Renal cortex interstitium (tissue), 15 donors: ENCODE results near the gene OPN4. TPM values are rescaled to one million over a fixed set of nuclear protein-coding genes. Genes with fewer than 3 reads are reported as not detected.
A peak's percentile ranks its signal among the peaks of the same experiment; 100 is the strongest.
"Not testable (repeated sequence)": the region's sequence is repeated elsewhere in the genome, so short reads cannot be mapped to it uniquely, and the experiment has no call there.

Source experiments
- DNase-seq, 11 donors: peaks; one replicate each; pipeline ENCODE4 v3.0.0-alpha.2; 2013; ENCODE audit warnings: low read depth in 9 of 11, low spot score in 4 of 11; ENCODE audit errors: extremely low read depth in 1 of 11
- long read RNA-seq, 16 experiments: transcript quantifications; one replicate each; lab custom pipeline, GENCODE V29; 2026
- polyA plus RNA-seq, 3 donors: library from polyadenylated mRNA; unstranded; fragments of 120-200 nt; gene quantifications; one replicate each; pipeline ENCODE4 v1.2.1, GENCODE V29; 2013; ENCODE audit not compliant: insufficient read length in 3 of 3

OPN4 gene, protein sequence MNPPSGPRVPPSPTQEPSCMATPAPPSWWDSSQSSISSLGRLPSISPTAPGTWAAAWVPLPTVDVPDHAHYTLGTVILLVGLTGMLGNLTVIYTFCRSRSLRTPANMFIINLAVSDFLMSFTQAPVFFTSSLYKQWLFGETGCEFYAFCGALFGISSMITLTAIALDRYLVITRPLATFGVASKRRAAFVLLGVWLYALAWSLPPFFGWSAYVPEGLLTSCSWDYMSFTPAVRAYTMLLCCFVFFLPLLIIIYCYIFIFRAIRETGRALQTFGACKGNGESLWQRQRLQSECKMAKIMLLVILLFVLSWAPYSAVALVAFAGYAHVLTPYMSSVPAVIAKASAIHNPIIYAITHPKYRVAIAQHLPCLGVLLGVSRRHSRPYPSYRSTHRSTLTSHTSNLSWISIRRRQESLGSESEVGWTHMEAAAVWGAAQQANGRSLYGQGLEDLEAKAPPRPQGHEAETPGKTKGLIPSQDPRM
- polyA plus RNA-seq, result not detected
- long read RNA-seq, donor 1, result 0 reads
- long read RNA-seq, donor 2, result 0 reads
- long read RNA-seq, donor 3, result 0 reads
- long read RNA-seq, donor 4, result 0 reads
- long read RNA-seq, donor 5, result 0 reads
- long read RNA-seq, donor 6, result 0 reads
- long read RNA-seq, donor 7, result 0 reads
- long read RNA-seq, donor 8, result 0 reads
- long read RNA-seq, donor 9, result 0 reads
- long read RNA-seq, donor 10, result 0 reads
- long read RNA-seq, donor 11, result 0 reads
- long read RNA-seq, donor 12, result 0 reads
- long read RNA-seq, donor 13, result 0 reads
- long read RNA-seq, donor 14, result 0 reads
- long read RNA-seq, donor 15, result 0 reads
- long read RNA-seq, donor 16, result 0 reads

- no peak for DNase-seq
These were observed at the start of gene OPN4 for GRCh38 chr10:86654411-86655172. Gene OPN4, plus strand, starts transcription at chr10:86654547. Its CDS starts 237 bp downstream, at chr10:86654784.

GRCh38 chr10:86607674-86608073 lies 46.7 kb upstream of the OPN4 start:
- no peak for DNase-seq

DNA sequence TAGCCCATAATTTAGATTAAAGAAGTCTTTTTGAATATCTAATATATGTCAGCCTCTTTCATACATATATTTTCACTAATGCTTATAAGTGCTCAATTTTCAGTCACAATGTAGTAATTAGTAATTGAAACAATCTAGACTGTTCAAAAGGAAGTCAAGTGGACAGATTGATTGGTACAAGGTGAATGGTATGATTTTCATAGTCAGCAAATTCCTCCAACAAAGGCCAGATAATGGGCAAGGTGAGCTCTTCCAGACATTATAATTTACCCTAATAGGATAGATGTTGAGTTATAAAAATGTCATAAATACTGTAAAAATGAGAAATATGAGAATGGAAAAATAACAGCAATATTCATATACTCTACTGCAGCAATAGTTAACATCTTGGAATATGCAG lies 44.4 kb upstream of the OPN4 start:
- no peak for DNase-seq

GRCh38 chr10:86611386-86611785 lies 43.0 kb upstream of the OPN4 start:
- DNase-seq, result no peak

DNA sequence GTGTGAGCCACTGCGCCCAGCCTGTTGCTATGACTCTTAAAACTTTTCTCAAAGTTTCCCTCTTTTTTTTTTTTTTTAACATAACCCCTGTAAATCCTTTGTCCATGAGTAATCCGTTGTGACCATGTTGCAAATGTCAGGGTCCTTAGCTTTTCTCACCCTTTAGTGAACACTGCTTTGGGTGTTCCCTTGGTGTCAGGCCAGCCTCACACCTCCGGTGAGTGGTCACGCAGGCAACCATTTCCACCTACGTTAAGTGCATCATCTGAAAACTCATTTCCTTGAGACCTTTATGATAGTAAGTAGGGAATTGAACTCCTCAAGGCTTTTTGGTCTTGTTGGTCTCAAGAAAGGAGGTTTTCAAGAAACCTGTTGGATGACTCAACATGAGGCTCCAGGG lies 41.3 kb upstream of the OPN4 start:
- no peak for DNase-seq

GRCh38 chr10:86613905-86614304 lies 40.4 kb upstream of the OPN4 start:
- DNase-seq, result no peak

DNA sequence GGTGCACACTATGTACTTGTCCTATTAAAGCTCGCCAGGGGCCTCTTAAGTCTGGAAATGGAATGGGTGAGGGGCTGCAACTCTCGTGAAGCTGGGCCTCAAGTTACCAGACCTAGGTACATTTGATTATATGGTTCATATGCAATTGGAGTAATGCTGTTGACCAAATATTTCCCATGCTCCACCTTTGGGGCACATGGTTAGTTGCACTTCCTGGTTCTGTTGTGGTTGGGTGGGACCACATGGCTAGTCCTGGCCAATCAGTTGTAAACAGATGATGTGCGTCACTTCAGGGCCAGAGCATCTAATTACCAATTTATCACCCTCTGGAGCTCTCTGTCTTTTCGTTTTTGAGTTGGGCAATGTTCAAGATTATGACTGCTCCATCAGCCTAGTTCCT lies 39.5 kb upstream of the OPN4 start:
- no peak for DNase-seq

DNA sequence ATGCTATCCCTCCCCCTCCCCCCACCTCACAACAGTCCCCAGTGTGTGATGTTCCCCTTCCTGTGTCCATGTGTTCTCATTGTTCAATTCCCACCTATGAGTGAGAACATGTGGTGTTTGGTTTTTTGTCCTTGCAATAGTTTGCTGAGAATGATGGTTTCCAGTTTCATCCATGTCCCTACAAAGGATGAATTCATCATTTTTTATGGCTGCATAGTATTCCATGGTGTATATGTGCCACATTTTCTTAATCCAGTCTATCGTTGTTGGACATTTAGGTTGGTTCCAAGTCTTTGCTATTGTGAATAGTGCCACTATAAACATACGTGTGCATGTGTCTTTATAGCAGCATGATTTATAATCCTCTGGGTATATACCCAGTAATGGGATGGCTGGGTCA lies 37.1 kb upstream of the OPN4 start:
- not testable (repeated sequence) for DNase-seq

- DNase-seq, result no peak
These were observed 26.0 kb upstream of the OPN4 start for GRCh38 chr10:86628311-86628710.

GRCh38 chr10:86630079-86630478 lies 24.3 kb upstream of the OPN4 start:
- DNase-seq, result no peak

DNA sequence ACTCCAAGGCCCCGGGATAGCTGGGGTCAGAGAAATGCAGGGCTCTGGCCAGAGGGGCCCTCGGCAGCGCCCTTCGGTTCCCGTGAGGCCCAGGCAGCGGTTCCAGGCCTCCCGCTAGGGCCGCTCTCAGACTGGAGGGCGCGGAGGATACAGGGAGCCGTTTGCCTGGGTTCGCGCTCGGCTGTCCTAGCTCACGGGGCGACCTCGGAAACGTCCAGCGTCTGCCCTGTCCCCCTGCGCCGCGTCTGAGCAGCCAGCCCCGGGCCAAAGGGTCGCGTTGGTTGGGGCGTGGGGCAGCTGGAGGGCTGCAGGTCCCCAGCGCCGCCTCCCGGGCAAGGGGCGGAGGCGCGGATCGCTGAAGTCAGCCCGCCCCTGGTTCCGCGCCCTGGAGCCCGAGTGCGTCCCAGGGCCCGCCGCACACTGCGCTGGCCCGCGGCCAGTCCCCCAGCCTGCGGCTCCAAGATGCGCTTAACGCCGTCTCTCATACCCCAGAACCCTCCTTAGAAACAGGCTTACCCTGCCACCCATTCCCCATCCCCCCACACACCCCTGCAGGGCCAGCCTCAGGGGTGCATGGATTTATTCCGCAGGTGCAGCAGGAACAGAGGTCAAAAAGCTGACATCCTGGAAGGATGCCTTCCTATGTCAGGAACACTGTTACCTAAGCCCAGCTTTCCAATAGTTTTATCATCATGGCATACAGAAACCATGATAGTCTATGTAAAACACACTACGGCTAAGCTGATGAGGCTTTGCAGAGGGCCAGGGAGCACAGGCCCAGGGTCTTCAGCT lies 22.1 kb upstream of the OPN4 start:
- peak in 1 of 11 donors; percentile 34 for DNase-seq

DNA sequence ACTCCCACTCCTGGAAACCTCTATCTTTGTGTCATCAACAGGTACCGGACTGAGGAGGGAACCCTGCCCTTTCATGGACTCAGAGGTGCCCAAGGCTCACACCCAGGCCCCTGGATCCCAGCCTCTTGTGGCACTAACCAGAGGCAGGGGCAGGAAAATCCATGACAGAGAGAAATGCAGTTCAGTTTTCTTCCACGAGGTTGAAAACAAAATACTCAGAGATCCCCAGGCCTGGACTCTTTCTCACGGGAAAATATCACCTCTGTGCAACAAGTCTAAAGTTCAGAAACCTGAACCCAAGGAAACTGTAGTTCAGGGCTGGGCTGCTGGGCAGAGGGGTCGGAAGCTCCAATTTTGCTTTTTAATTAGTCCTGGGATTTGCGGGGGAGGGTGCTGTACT lies 21.4 kb upstream of the OPN4 start:
- no peak for DNase-seq

- DNase-seq, result no peak
These were observed 18.9 kb upstream of the OPN4 start for GRCh38 chr10:86635402-86635801.

GRCh38 chr10:86636311-86636710 lies 18.0 kb upstream of the OPN4 start:
- DNase-seq, result no peak

- no peak for DNase-seq
These were observed 12.3 kb upstream of the OPN4 start for GRCh38 chr10:86642021-86642420.

DNA sequence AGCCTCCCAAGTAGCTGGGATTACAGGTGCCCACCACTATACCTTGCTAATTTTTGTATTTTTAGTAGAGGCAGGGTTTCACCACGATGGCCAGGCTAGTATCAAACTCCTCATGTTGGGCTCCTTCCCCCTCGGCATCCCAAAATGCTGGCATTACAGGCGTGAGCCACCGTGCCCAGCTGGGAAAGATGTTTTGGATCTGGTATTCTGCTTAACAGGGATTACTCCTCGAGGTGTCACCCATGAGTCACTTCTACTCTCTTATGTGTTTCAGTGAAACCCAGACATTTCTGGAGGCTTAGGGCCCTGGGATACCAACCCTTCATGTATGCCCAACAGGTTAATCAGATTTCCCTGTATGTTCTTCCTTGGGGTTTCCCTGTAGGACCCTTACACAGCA lies 11.8 kb upstream of the OPN4 start:
- DNase-seq, result no peak

DNA sequence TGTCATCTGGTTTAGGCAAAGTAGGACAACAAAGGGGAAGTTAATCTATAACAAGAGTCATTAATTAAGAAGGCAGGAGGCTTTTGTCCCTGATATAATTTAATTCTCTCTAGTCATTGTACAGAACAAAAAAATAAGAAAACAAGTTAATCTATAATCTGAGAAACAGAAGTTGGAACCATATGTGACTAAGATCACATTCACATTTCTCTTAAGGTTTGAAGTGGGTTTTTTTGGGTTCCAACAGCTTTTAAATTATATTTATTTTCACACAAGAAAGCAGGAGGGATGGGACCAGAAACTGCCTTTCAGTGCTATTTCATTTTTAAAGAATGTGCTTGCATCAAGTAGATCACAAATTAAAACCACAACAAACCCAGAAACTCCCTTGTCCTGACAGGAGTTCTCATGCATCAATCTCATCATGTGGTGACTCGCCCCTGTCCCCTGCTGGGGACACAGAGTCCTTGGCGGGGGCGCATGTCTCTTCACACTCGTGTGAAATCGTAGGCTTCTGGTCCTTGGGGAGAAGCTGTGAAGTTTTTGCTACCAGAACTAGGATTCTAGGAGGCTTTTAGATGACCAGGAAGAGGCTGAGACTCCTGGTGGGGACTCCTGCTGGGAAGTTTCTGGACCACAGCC lies 10.1 kb upstream of the OPN4 start:
- no peak for DNase-seq

DNA sequence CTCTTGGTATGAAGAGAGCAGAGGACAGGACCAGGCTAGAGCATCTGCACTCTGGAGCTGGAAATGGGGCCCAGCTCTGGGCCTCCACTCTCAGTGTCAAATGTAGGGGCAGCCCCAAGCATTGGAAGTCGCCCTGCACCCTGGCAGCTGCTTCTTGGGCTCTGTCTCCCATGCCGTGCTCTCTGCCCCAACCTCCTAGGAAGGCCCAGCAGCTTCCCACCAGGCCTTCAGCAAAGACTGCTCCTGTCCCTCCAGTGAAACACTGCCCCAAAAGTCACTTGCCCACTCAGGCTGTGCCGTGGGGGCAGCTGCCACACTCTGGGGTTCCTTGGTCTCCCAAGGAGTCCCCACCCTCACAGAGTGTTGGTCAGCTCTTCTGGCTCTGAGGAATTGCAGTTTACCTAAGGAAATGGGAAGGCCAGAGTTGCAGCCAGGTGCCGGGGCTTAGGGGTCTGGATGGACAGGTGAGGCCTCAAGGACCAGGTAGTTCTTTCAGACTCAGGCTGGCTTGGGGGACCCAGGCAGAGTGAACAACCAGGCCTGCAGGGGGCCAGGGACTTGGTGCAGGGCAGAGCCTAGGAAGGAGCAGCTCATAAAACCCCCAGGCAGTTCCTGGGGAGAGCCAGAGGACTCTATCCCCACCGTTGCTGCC lies 9.4 kb upstream of the OPN4 start:
- no peak for DNase-seq
